ENCODE measurements around the gene FIZ1.

DNA sequence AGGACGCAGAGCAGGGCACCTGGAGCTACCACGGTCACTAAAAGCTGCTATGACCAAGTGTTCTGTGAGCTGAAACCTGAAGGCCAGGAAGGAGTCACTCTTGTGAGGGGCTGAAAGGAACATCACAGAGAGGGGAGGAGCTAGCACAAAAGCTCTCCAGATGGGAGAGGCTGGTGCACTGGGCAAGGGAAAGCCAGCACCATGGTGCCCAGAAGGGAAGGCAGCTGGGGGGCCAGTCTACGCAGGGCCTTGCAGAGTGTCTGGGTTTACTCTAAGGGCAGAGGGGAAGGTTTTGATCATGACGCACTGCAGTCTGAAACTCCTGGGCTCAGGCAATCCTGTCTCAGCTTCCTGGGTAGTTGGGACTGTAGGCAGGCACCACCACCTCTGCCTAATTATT lies 37.4 kb upstream of the FIZ1 start:
- no peak for TF ChIP-seq EZH2 (IDR thresholded peaks at IDR 0.05)
- TF ChIP-seq EZH2phosphoT487 (IDR thresholded peaks at IDR 0.05), result no peak

All from neural progenitor cell (in vitro differentiated cells).